ENCODE data around the gene RPA1. TPM values are rescaled to one million over a fixed set of nuclear protein-coding genes. Genes with fewer than 3 reads are reported as not detected.

Gene RPA1
- polyA plus RNA-seq, 1 donor from 2014 or later: 8.4 TPM

- H3K4me3 ChIP-seq (ENCODE audit: low read length): no peak overlapping the region
- H3K9me2 ChIP-seq (ENCODE audit: insufficient read depth, low read length): no peaks in the 10 kb centered on the region
Measured at GRCh38 chr17:1810450-1811103, 19.2 kb upstream of the RPA1 start.

GRCh38 chr17:1813088-1813487 lies 16.7 kb upstream of the RPA1 start:
- no peak overlapping the region for H3K4me3 ChIP-seq (ENCODE audit: low read length)
- H3K9ac ChIP-seq (ENCODE audit: low read length): no peak overlapping the region
- no peak overlapping the region for H2AFZ ChIP-seq (ENCODE audit: low read depth, low read length)
- H3K36me3 ChIP-seq (ENCODE audit: insufficient read depth, low read length): no peaks in the 10 kb centered on the region
- no peaks in the 10 kb centered on the region for H3K27me3 ChIP-seq (ENCODE audit: insufficient read depth, low read depth, low read length)
- H3K79me2 ChIP-seq (replicated peaks; ENCODE audit: insufficient read depth, low read length): no peaks in the 10 kb centered on the region
- no peaks in the 10 kb centered on the region for H3F3A ChIP-seq (ENCODE audit: insufficient read depth, low read length, poor library complexity, severe bottlenecking)
- no peaks in the 10 kb centered on the region for H3K9me2 ChIP-seq (ENCODE audit: insufficient read depth, low read length)
- H4K20me1 ChIP-seq (ENCODE audit: insufficient read depth): no peaks in the 10 kb centered on the region
- no peaks in the 10 kb centered on the region for H3K9me3 ChIP-seq (ENCODE audit: low read length)
- H3K4me2 ChIP-seq (ENCODE audit: low read length): no peak overlapping the region
- no peak overlapping the region for H3K27ac ChIP-seq (ENCODE audit: low read length)
- TF ChIP-seq EP300 (conservative IDR thresholded peaks at IDR 0.05; ENCODE audit: poor library complexity, severe bottlenecking) (no peak), REST (IDR thresholded peaks at IDR 0.05; ENCODE audit: borderline replicate concordance) (no peak), TAF1 (IDR thresholded peaks at IDR 0.05; ENCODE audit: low read depth) (no peak), RAD21 (conservative IDR thresholded peaks at IDR 0.05) (no peak), MXI1 (conservative IDR thresholded peaks at IDR 0.05; ENCODE audit: poor library complexity, severe bottlenecking) (no peak), SMC3 (conservative IDR thresholded peaks at IDR 0.05; ENCODE audit: poor library complexity) (no peak)

More at GRCh38 chr17:1810450-1811103, 19.2 kb upstream of the RPA1 start:
- Histone ChIP-seq H3F3A (ENCODE audit: insufficient read depth, low read length, poor library complexity, severe bottlenecking) (no peaks in the 10 kb centered on the region), H3K27ac (ENCODE audit: low read length) (no peak overlapping the region), H3K36me3 (ENCODE audit: insufficient read depth, low read length) (no peaks in the 10 kb centered on the region), H2AFZ (ENCODE audit: low read depth, low read length) (no peak overlapping the region), H3K79me2 (replicated peaks; ENCODE audit: insufficient read depth, low read length) (no peaks in the 10 kb centered on the region), H3K4me2 (ENCODE audit: low read length) (no peak overlapping the region), H3K9ac (ENCODE audit: low read length) (no peak overlapping the region), H4K20me1 (ENCODE audit: insufficient read depth) (no peaks in the 10 kb centered on the region), H3K27me3 (ENCODE audit: insufficient read depth, low read depth, low read length) (no peaks in the 10 kb centered on the region), H3K9me3 (ENCODE audit: low read length) (no peaks in the 10 kb centered on the region)
- TF ChIP-seq POLR2AphosphoS5 (IDR thresholded peaks at IDR 0.05) (no peak), SMC3 (conservative IDR thresholded peaks at IDR 0.05; ENCODE audit: poor library complexity) (no peak), EZH2 (IDR thresholded peaks at IDR 0.05; ENCODE audit: borderline replicate concordance, insufficient read depth, low read length, poor library complexity, severe bottlenecking) (no peak), REST (IDR thresholded peaks at IDR 0.05; ENCODE audit: borderline replicate concordance) (no peak), CTCF (IDR thresholded peaks at IDR 0.05; ENCODE audit: poor library complexity, severe bottlenecking) (no peak), RAD21 (conservative IDR thresholded peaks at IDR 0.05) (no peak), TAF1 (IDR thresholded peaks at IDR 0.05; ENCODE audit: low read depth) (no peak), MXI1 (conservative IDR thresholded peaks at IDR 0.05; ENCODE audit: poor library complexity, severe bottlenecking) (no peak), EP300 (conservative IDR thresholded peaks at IDR 0.05; ENCODE audit: poor library complexity, severe bottlenecking) (no peak)

All from neural cell (in vitro differentiated cells).